Stimulated activated CD8-positive, alpha-beta memory T cell treated with anti-CD3 and anti-CD28 coated beads, Interleukin-2, amount 100 ng/mL, for 48 hours (primary cell): Measurements from ENCODE around the gene KCNG4.
"Not testable (repeated sequence)": the region's sequence is repeated elsewhere in the genome, so short reads cannot be mapped to it uniquely, and the experiment has no call there.

Source experiments
- DNase-seq, 2 donors: peaks; one replicate each; pipeline ENCODE4 v3.0.0-alpha.2; 2020; ENCODE audit warnings: low read depth in 2 of 2

The KCNG4 gene

DNA sequence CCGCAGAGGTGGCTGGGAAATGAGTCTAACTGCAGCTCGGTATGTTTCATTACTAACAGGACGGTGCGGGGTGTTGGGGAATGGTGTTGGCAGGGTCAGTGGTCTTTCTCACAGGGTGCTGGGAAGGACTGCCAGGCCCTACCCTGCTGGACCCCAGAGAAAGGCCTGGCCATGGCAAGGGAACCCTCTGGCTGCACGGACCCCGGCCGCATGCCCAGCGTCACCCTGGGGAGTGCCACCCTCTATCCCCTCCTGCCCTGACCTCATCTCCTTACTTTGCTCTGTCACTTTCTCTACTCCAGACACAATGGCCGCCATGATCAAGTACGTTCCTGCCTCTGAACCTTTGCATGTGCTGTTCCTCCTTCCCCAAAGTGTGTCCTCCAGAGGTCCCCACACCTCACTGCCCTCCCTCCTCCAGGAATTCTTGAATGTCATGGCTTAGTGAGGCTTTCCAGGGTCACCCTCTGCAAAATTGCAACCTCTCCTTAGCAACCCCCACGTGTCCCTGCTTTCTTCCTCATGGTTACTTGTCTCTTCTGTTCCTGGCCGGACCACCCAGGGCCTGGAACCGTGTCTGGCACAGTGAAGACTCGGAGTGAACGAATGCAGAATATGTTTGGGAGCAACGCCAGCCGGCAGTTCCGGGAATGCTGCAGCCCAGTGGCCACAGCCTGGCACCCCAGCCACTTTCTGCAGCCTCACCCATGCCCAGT, 33.7 kb downstream of the KCNG4 start:
- DNase-seq: no peak

DNA sequence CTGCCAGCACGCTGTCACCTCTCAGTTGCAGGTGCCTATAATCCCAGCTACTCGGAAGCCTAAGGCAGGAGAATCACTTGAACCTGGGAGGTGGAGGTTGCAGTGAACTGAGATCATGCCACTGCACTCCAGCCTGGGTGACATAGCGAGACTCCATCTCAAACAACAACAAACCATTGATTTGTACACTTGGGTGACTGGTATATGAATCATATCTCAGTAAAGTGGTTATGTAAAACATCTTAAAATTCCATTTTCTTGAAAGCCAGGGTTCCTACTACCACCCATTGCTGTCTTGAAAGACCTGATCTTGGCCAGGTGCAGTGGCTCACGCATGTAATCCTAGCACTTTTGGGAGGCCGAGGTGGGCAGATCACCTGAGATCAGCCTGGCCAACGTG, 34.7 kb downstream of the KCNG4 start:
- not testable (repeated sequence) for DNase-seq

DNA sequence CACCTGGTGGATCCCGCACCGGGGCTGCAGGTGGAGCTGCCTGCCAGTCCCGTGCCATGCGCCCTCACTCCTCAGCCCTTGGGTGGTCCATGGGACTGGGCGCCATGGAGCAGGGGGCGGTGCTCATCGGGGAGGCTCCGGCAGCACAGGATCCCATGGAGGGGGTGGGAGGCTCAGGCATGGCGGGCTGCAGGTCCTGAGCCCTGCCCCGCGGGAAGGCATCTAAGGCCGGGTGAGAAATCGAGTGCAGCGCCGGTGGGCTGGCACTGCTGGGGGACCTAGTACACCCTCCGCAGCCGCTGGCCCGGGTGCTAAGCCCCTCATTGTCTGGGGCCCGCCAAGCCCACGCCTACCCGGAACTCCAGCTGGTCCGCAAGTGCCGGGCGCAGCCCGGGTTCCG, 35.3 kb downstream of the KCNG4 start:
- DNase-seq: not testable (repeated sequence)

DNA sequence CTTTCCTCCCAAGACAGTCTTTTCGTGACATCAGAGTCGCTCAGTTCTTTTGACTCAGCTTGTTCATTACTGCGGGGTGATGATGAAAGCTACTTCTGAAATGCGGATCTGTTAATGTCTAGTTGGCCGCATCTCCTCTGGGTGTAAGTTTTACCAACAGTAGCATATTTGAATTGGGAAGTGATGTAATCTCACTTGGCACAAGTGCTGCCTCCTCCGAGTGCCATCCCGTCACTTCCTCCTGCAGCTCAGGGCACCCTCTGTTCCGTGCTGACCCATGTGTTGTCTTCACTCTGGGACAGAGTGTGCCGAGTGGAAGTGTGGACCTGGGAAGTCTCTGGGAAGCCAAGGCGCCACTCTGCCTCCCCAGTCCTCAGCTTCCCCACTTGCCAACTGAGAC, 40.0 kb downstream of the KCNG4 start:
- no peak for DNase-seq

DNA sequence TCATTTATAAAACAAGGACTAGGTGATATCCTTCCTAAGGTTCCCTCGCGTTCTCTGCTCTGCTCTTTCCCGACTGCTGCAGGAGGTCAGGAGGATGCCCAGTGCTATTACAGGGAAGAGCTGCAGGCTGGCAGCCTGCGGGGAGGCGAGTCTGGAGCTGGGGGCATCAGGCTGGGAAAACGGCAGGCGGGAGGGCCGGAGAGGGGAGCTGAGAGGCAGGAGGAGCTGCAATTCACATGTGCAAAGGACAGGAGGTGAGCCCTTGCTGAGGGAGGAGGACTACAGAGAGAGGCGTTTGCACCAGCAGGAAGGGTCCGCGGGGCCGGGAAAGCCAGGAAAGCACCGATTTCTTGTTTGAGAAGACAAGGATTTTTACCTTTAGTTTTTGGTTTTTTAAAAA, 40.7 kb downstream of the KCNG4 start:
- no peak for DNase-seq

DNA sequence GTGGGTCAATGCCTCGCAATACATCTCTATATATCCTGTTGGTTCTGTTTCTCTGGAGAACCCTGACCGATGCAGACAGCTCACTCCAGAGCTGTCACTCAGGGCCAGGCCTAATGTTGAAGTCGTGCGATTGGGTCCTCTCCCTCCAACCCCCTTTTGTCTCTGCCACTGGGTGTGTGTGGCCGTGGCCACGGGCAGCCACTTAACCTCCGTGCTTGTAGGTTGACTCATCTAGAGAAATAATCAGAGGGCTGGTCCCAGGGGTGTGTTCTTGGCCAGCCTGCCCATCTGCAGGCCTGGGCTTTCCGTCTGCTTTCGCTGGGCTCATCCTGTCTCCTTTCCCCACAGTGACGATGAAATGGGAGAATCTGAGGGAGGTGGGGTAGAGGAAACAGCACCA, 41.4 kb downstream of the KCNG4 start:
- DNase-seq: no peak

DNA sequence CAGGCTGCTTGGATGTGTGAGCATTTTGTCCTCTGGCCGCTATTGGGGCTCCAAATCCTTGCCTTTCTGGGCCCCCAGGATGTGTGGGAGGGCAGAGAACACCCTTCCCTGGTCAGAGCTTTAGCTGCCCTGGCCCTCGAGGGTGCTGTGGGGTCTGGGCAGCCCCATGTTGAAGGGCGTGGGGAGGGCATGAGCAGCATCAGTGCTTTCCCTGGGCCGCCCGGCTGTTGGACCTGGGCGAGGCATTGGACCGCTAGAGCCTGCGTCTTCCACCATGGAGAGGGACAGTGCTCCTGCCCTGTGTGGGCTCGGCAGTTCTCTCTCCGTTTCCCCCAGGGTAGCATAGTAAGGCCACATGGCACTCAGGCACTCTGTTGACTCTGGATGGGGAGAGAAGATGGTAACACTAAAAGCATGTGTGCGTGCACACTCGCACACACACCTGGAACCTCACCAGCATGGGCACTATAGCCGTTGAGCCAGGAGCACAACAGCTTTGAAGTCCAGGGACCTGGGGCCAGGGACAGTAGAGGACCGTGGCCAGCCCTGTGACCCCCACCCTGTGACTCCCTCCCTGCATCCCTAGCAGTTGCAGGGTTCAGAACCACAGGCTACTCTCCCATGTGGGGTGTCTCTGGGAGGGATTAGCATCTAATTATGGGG, 42.2 kb downstream of the KCNG4 start:
- DNase-seq: no peak

DNA sequence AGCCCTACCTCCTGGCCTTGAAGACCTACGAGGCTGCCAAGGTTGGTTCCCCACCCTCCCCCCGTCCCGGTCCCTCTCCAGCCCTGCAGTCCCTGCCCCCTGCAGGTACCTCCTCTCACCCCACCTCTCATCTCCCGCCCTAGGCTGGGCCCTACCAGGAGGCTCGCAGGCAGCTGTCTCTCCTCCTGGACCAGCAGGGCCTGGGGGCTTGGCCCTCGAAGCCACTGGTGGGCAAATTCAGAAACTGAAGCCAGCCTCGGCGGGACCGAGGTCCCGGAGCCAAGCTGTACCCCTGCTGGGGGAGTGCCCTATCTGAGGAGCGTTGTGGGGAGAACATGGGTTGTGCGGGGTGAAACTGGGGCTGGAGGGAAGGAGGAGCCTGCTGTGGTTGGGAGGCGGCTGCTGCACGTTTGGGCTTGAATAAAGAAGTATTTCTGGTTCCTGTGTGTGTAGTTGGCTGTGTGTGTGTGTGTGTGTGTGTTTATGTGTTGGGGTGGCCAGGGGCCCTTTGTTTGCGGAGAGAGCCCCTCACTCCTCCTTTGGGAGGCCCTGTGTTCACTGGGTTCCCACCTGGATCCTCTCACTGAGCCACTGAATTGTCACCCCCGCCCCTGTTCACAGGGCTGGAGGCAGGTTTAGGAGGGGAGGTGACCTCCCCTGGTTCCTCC, 43.0 kb downstream of the KCNG4 start:
- no peak for DNase-seq

DNA sequence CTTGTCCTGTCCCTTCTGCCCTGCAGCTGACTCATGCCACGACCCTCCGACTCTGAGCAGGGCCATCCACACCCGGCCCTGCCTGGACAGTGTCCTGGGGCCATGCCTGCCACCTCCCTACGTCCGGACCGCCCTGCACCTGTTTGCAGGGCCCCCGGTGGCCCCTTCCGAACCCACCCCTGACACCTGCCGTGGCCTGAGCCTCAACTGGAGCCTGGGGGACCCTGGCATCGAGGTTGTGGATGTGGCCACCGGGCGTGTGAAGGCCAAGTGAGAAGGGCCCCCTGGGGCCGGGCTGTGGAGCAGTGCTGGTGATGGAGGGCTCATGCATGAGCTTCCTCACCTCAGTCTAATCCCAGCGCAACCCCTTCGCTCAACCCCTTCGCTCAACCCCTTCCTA, 43.7 kb downstream of the KCNG4 start:
- no peak for DNase-seq

DNA sequence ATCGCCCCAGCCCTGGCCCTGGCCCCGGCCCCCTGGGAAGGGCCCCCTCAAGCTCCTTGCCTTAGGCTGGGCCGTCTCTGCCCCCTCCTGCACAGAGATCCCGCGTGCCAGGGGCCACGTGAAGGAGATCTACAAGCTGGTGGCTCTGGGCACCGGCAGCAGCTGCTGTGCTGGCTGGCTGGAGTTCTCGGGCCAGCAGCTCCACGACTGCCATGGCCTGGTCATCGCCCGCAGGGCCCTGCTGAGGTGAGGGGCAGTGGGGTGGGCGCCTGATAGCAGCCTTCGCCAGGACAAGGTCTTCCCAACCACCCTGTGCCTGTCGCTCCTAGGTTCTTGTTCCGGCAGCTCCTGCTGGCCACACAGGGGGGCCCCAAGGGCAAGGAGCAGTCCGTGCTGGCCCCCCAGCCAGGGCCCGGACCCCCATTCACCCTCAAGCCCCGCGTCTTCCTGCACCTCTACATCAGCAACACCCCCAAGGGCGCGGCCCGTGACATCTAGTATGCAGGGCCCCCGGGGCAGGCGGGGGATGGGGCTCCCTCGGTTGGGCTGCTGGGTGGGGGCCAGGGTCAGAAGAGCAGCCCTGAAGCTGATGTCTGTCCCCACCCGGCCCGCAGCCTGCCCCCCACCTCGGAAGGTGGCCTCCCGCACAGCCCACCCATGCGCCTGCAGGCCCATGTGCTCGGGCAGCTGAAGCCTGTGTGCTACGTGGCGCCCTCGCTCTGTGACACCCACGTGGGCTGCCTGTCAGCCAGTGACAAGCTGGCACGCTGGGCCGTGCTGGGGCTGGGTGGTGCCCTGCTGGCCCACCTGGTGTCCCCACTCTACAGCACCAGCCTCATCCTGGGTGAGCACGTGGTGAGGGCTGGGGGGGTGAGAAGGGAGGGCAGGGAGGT, 44.4 kb downstream of the KCNG4 start:
- DNase-seq: no peak

DNA sequence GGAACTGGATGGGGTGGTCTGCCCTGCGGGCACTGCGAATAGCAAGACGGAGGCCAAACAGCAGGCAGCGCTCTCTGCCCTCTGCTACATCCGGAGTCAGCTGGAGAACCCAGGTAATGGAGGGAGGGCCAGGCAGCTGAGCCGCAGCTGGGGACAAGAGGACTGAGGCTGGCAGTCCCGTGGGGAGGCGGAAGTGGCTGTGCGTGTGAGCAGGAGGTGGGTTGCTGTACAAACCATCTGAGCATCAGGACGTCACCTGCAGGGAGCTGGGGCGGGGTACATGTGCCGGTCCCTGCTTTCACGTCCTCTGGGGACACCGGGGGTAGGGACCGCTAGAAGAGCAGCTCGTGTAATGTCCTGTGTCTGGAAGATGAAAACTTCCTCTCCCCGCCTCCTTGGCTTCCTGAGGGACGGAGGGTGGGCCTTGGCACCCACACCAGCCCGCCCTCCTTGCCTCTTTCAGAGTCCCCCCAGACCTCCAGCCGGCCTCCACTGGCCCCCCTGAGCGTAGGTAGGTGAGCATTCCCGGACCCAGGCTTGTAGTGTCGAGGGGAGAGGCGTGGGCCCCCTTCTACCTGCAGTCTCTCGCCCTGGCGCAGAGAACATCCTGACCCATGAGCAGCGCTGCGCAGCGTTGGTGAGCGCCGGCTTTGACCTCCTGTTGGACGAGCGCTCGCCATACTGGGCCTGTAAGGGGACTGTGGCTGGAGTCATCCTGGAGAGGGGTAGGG, 45.2 kb downstream of the KCNG4 start:
- no peak for DNase-seq

DNA sequence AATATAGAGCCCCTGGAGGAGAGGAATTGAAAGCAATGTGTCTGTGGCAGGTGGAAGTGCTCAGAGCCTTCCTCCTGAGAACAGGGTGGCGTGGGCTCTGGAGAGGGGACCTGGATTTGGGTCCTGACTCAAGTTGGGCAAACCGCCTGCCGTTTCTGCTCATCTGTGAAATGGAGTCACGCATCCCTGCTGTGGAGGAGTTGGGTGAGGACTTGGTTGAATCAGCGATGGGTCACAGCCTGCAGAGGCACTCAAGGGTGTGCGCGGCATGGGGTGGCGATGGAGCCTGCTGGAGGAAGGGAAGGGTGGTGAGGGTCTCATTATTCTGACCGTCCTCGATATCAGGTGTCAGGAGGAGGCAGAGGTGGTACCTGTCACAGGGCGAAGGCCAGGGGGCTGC, 45.8 kb downstream of the KCNG4 start:
- no peak for DNase-seq

DNA sequence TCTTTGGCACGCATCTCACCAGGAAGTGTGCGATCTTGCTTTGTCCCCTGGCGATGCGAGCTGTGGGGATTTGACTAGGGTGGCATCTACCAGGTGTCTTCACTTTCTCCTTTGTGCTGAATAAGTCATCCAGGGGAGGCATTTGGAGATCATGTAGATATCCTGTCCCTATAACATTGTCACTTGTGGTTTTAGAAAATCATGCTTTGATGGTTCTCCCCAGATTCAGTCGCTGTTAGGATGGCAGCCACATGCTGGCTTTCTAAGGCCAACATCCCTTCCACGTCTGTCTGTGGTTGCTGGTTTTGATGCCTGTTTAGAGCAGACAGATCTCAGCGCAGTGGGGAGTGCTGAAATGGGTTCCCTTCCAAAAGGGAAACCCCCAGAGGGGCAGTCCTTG, 46.3 kb downstream of the KCNG4 start:
- DNase-seq: no peak

DNA sequence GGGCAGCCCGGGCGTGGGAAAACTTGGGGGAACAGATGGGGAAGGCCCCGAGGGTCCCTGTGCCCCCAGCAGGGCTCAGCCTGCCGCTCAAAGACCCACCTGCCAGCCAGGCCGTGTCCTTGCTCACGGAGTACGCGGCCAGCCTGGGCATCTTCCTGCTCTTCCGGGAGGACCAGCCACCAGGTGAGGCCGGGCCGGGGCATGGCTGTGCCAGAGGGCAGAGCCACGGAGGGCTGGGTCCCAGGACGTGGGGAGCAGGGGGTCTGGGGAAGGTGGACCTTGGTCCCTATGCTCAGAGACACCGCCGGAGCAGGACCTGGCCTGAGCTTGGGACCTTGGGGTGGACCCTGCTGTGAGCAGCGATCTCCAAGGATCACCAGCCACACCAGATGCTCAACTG, 48.3 kb downstream of the KCNG4 start:
- no peak for DNase-seq

DNA sequence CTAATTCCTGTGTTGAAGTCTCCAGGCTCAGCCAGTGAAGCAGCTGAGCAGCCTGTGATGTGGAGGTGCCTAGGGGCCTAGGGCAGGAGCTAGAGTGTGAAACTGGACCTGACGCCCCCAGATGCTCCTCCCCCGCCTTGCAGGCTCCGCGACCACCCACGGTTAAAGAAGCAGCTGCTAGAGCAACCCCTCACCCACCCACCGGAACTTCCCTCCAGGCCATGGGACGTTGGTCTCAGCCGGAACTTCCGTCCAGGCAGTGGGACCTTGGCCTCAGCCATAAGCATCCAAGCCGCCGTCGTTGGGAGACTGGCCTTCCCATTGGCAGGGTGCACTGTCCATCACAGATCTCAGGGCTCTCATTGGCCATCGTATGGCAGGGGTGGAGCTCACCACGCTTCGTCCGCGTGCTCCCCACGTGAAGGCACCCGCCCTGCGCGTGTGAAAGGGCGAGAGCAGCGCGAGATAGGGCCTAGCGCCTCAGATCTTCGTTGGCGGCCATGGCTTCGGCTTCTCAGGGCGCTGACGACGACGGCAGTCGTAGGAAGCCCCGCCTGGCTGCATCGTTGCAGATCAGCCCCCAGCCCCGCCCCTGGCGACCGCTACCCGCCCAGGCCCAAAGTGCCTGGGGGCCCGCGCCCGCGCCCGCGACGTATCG, 49.0 kb downstream of the KCNG4 start, which contains the start of gene ADAD2:
Gene ADAD2, plus strand, starts transcription at position 427 of the 658 bp plus-strand sequence. Its CDS starts 74 bp downstream, at position 501.
- no peak for DNase-seq

DNA sequence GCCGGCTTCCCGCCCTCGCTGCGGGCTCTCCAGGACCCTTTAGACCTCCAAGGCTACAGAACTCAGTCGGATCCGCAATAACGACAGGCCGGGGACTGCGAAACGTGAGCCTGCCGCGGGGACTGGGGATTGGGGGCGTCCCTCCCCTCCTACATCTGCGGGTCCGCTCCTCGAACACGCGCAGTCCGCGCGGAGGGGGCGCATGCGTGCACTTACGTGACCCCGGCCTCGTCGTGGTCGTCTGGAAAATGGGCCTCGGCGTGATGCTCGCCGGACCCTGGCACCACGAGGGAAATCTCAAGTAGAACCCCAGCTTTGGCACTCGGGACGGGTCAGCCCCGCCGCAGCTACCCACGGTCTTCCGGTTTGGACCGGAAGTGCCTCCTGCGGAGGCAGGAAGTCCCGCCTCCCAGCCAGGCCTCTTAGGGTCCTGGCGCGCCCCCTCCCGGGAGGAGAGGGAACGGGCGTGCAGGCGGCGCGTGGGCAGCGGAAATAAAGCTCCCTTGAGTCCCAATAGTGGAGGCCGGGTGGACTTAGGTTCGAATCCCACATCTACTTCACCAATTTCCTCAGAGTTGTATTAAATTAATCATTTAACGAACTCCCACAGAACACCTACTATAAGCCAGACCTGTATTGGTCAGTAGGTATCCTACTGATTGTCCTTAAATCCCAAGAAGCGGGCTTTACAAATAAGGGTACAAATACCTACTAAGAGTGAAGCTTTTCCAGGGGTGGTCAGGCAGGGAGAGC, 53.0 kb downstream of the KCNG4 start, which contains the start of gene TAF1C:
Gene TAF1C, minus strand, starts transcription at position 373 of the 753 bp plus-strand sequence. CDS start 2,069 bp downstream, outside the sequence.
- peak; percentile 87 to 88 for DNase-seq

DNA sequence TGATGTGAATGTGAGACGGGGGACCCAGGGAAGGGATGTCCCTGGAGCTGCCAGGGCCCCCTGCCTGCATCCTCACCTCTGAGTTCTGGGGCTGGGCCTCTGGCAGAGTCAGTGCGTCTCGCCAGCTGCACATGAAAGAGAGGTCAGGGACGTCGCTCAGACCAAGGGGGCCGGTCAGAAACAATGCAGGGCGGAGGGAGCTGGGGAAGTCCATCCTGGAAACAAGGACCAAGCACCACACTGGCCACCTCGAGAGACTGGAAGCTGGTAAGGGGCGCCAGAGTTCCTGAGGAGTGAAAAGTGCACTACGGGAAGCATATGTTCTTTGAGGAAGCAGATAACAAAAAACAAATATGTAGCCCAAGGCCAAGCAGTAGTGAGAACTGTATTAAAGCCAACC, 55.0 kb downstream of the KCNG4 start:
- DNase-seq: no peak

DNA sequence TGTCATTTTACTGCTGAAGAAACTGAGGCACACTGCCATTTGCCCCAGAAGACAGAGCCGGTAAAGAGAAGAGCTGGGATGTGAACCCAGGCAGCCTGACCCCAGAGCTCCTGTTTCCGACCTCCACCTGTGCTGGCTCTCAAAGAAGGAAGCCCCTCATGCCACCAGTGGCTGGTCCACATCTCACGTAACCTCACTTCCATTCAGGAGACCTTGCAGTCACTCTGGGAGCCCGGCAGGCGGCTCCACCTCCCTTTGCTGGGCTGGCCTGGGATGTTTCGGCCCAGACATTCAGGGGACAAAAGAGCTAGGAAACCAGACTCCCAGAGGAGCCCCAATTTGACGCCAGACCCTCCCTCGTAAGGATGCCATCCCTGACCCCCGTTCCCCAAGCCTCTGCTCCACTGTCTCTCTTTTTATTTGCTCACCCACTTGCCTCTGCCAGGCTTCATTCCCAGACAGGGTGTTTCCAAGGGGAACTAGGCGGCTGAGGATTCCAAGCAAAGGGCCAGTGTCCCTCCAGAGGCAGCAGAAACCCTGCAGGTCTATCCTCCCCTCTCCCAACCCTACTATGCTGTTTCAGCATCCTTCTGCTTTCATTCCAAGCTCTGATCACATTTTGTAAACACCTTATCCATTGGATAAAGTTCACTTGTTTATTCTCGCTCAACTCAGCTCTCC, 55.8 kb downstream of the KCNG4 start:
- no peak for DNase-seq

DNA sequence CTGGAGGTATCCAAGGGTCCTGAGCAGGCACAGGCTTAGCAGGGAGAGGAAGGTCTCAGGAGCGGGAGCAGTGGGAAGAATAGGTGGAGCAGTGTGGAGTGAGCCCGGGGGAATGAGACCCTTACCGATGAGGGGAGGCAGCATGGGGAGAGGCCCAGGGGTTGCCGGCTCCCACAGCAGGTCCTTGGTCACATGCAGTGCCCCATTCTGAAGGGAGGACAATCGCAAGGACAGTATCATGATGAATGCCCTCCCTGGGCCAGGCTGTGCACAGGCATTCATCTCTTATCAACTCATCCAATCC, 56.3 kb downstream of the KCNG4 start:
- no peak for DNase-seq
